ENCODE results near the gene C1RL.

C1RL gene

DNA sequence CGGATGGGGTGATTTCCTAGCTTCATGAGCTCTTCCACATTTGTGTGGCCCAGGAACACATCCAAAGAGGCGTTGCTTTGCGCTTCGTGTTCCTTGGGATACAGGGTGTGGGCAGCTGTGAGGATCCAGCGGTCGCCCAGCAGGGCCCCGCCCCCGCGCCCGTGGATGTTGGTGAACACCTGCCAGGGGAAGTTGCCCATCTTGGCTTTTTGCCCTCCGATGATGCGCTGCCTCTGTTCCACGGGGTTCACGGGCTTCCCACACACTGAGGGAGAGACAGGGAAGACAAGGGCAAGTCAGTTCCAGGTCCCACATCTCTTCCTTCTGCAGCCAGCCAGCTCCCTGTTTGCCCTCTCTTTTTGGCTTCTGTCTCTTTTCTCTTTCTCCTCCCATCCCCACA, 28.0 kb downstream of the C1RL start:
- POLR2A ChIA-PET, result no interaction called here

GRCh38 chr12:7079826-7080125, 29.2 kb downstream of the C1RL start:
- H3K4me3 ChIP-seq (ENCODE audit: low read depth, low read length), result no peak overlapping the region
- DNase-seq (ENCODE audit: low read depth, low spot score), result no peak
- TF ChIP-seq, protein P1, sequence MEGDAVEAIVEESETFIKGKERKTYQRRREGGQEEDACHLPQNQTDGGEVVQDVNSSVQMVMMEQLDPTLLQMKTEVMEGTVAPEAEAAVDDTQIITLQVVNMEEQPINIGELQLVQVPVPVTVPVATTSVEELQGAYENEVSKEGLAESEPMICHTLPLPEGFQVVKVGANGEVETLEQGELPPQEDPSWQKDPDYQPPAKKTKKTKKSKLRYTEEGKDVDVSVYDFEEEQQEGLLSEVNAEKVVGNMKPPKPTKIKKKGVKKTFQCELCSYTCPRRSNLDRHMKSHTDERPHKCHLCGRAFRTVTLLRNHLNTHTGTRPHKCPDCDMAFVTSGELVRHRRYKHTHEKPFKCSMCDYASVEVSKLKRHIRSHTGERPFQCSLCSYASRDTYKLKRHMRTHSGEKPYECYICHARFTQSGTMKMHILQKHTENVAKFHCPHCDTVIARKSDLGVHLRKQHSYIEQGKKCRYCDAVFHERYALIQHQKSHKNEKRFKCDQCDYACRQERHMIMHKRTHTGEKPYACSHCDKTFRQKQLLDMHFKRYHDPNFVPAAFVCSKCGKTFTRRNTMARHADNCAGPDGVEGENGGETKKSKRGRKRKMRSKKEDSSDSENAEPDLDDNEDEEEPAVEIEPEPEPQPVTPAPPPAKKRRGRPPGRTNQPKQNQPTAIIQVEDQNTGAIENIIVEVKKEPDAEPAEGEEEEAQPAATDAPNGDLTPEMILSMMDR (IDR thresholded peaks at IDR 0.05; ENCODE audit: insufficient read depth, low read length, missing control alignments), result no peak
- CTCF ChIA-PET, result interaction anchor here (0.9 to 2.4 kb wide), 11 partner anchors 10 to 115 kb away, joined by 3 to 14 read pairs (median 5); partner anchors contain the start of genes C1R, C1RL and C1S
- POLR2A ChIA-PET, result interaction anchor here (0.6 to 0.8 kb wide), 3 partner anchors 110 to 837 kb away, joined by 3 to 6 read pairs (median 5); partner anchors contain the start of gene PHB2

More for the DNA sequence above, 28.0 kb downstream of the C1RL start:
- no peak for DNase-seq (ENCODE audit: low read depth, low spot score)
- CTCF ChIA-PET, result interaction anchor here (1.6 to 2.4 kb wide), 4 partner anchors 12 to 116 kb away, joined by 4 to 14 read pairs (median 6); partner anchors contain the start of gene C1R
- TF ChIP-seq, protein P1 (IDR thresholded peaks at IDR 0.05; ENCODE audit: insufficient read depth, low read length, missing control alignments), result no peak
- no peak overlapping the region for H3K4me3 ChIP-seq (ENCODE audit: low read depth, low read length)

DNA sequence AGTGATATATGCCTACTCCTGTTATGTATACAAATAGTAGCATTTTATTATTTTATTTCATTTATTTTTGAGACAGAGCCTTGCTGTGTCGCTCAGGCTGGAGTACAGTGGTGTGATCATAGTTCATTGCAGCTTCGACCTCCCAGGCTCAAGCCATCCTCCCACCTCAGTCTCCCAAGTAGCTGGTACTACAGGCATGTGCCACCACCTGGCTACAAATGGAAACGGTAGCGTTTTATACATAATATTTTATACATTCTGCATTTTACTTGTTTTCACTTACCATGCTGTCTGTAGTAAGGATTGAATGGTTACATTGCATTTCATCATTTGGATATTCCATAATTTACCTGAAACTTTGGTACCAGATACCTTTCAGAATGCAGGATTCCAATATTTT, 30.9 kb downstream of the C1RL start:
- ChIA-PET CTCF (interaction anchor here (0.9 to 2.1 kb wide), 4 partner anchors 12 to 30 kb away, joined by 3 to 8 read pairs (median 4); partner anchors contain the start of genes C1R and C1S), POLR2A (no interaction called here)
- H3K4me3 ChIP-seq (ENCODE audit: low read depth, low read length), result no peak overlapping the region
- TF ChIP-seq, protein P1 (IDR thresholded peaks at IDR 0.05; ENCODE audit: insufficient read depth, low read length, missing control alignments), result no peak
- DNase-seq (ENCODE audit: low read depth, low spot score), result no peak

- CTCF ChIA-PET, result interaction anchor here (0.8 to 1.8 kb wide), 6 partner anchors 9 to 35 kb away, joined by 3 to 7 read pairs (median 4); partner anchors contain the start of genes C1R and C1S
Measured at GRCh38 chr12:7076493-7076892, 32.5 kb downstream of the C1RL start.

DNA sequence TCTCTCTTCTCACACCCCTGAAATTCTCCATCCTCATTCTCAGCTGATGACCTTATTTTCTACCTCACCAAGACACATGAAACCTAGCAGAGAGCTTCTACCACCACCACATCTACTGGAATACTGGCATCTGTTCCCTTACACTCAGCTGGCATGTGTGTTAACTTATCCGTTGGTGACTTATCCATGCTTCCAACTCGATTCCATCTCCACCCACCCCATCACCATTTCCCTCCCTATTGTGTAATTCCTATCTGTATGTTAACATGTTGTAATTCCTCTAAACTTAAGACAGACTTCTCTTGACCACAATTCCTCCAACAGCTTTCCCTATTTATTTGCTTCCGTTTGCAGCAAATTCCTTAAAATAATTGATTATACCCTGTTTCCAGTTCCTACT, 33.1 kb downstream of the C1RL start:
- no peak for DNase-seq (ENCODE audit: low read depth, low spot score)
- H3K4me3 ChIP-seq (ENCODE audit: low read depth, low read length), result no peak overlapping the region
- TF ChIP-seq, protein P1 (IDR thresholded peaks at IDR 0.05; ENCODE audit: insufficient read depth, low read length, missing control alignments), result no peak
- ChIA-PET POLR2A (interaction anchor here (0.5 kb wide), 1 partner anchor 310 kb away, joined by 3 read pairs; the partner anchor contains the start of gene PTMS), CTCF (interaction anchor here (0.8 to 1.8 kb wide), 6 partner anchors 10 to 35 kb away, joined by 3 to 7 read pairs (median 4); partner anchors contain the start of genes C1R and C1S)

More at GRCh38 chr12:7076493-7076892, 32.5 kb downstream of the C1RL start:
- DNase-seq (ENCODE audit: low read depth, low spot score), result no peak
- H3K4me3 ChIP-seq (ENCODE audit: low read depth, low read length), result no peak overlapping the region
- TF ChIP-seq, protein P1 (IDR thresholded peaks at IDR 0.05; ENCODE audit: insufficient read depth, low read length, missing control alignments), result no peak
- POLR2A ChIA-PET, result no interaction called here

GRCh38 chr12:7075518-7075917, 33.5 kb downstream of the C1RL start:
- DNase-seq (ENCODE audit: low read depth, low spot score), result no peak
- no peak overlapping the region for H3K4me3 ChIP-seq (ENCODE audit: low read depth, low read length)
- TF ChIP-seq, protein P1 (IDR thresholded peaks at IDR 0.05; ENCODE audit: insufficient read depth, low read length, missing control alignments), result no peak
- CTCF ChIA-PET, result interaction anchor here (0.8 to 1.8 kb wide), 5 partner anchors 10 to 33 kb away, joined by 3 to 7 read pairs (median 4); partner anchors contain the start of genes C1R, C1RL and C1S
- POLR2A ChIA-PET, result interaction anchor here (0.5 kb wide), 1 partner anchor 309 kb away, joined by 3 read pairs; the partner anchor contains the start of gene PTMS
